ENCODE data around the gene TMA16.

- TF ChIP-seq CTCF (IDR thresholded peaks at IDR 0.05) (peak; percentile 88), EZH2 (IDR thresholded peaks at IDR 0.05; ENCODE audit: borderline replicate concordance, insufficient read depth, low read depth, low read length, poor library complexity, severe bottlenecking) (no peak)
Observed at GRCh38 chr4:163484906-163485305, 9.6 kb upstream of the TMA16 start.
